Naive thymus-derived CD8-positive, alpha-beta T cell (primary cell): ENCODE measurements around the gene PRKCH. TPM values are rescaled to one million over a fixed set of nuclear protein-coding genes. Genes with fewer than 3 reads are reported as not detected.

Experiments used
- ATAC-seq, 2 donors: fragments of 150-1000 bp; cut with Tn5 transposase in 1 of 2; sonication (Bioruptor Pico), chemical (Tn5 transposase) in 1 of 2; 1 replicate in 1 of 2; 2 replicates in 1 of 2; pipeline ENCODE4 v1.10.0; 2021; ENCODE audit warnings: mild to moderate bottlenecking in 2 of 2, moderate library complexity in 2 of 2
- POLR2A ChIA-PET: fragments of 350-600 bp; sonication (Branson Sonifier 250); formaldehyde crosslinking; loops from one replicate; lab custom pipeline; 2021; ENCODE audit warnings: antibody characterized with exemption; lab: Charles Lee
- DNase-seq, 10 donors: peaks; one replicate each; pipeline versions ENCODE4 v3.0.0 to v3.0.0-alpha.2; 2020 to 2022
- H3K27ac Mint-ChIP-seq, 10 donors: one replicate each; pipeline ENCODE4 v1.8.0; 2020 to 2022; ENCODE audit warnings: mild to moderate bottlenecking in 10 of 10, mixed read lengths in 10 of 10, moderate library complexity in 4 of 10, inconsistent platforms in 1 of 10
- H3K27me3 Mint-ChIP-seq, 5 donors: one replicate each; pipeline ENCODE4 v1.8.0; 2021 to 2022; ENCODE audit warnings: mixed read lengths in 5 of 5
- H3K36me3 Mint-ChIP-seq, 3 donors: one replicate each; pipeline ENCODE4 v1.8.0; 2020 to 2022; ENCODE audit warnings: mixed read lengths in 3 of 3, mild to moderate bottlenecking in 2 of 3, inconsistent platforms in 1 of 3
- H3K4me1 Mint-ChIP-seq, 4 donors: one replicate each; pipeline ENCODE4 v1.8.0; 2021 to 2022; ENCODE audit warnings: mixed read lengths in 4 of 4
- H3K4me3 Mint-ChIP-seq, 10 donors: one replicate each; pipeline ENCODE4 v1.8.0; 2020 to 2022; ENCODE audit warnings: mild to moderate bottlenecking in 10 of 10, mixed read lengths in 10 of 10, moderate library complexity in 6 of 10, inconsistent platforms in 1 of 10
- H3K9me3 Mint-ChIP-seq, 9 donors: one replicate each; pipeline ENCODE4 v1.8.0; 2020 to 2022; ENCODE audit warnings: mixed read lengths in 9 of 9, mild to moderate bottlenecking in 3 of 9, inconsistent platforms in 1 of 9, moderate library complexity in 1 of 9
- polyA plus RNA-seq, 3 donors: library from polyadenylated mRNA; unstranded; fragments of 300-500 nt; fragmentation: Illumina TruSeq; gene quantifications; one replicate each; pipeline ENCODE4 v1.2.3, GENCODE V29; 2021
- total RNA-seq, 8 experiments: library from RNA in 2 of 8; stranded (reverse) in 2 of 8; gene quantifications; one replicate each; pipeline ENCODE4 v1.2.3 and lab custom pipeline; 2021 to 2026

The PRKCH gene
- total RNA-seq = 100 to 1,000 TPM; 284 to 306 TPM
- 100 to 1,000 TPM; 184 to 264 (median 209) TPM for polyA plus RNA-seq
- 313 to 483 (median 424) reads per million in 6 experiments for total RNA-seq (lab: John Stamatoyannopoulos, UW)

- Mint-ChIP-seq H3K27ac (peak within 1 kb of the TSS in 9 of 10 donors; percentile 95 to 99 (median 97)), H3K36me3 (peaks cover 14 to 23% (median 20%) of the 10 kb centered on the region in 3 donors)
These were observed at the start of gene PRKCH for GRCh38 chr14:61321385-61322010. Gene PRKCH (plus strand): TSS chr14:61321579. CDS start chr14:61322102, 523 bp downstream.

GRCh38 chr14:61277232-61277631 is 44.1 kb upstream of the PRKCH start:
- H3K27ac Mint-ChIP-seq = no peak overlapping the region

More at GRCh38 chr14:61321385-61322010, at the start of gene PRKCH:
- H3K4me3 Mint-ChIP-seq = peak within 1 kb of the TSS in 9 of 10 donors; percentile 96 to 100 (median 98)
- no peaks in the 10 kb centered on the region for H3K9me3 Mint-ChIP-seq
- DNase-seq = peak; percentile 71 to 93 (median 82)
- peaks cover 14 to 33% (median 26%) of the 10 kb centered on the region in 4 donors for H3K4me1 Mint-ChIP-seq
- POLR2A ChIA-PET = interaction anchor here (0.5 to 12.5 kb wide), 18 partner anchors 14 to 441 kb away, joined by 3 to 259 read pairs (median 5); partner anchors contain the start of genes SNAPC1 and TMEM30B
- peak; percentile 65 to 72 for ATAC-seq
- H3K27me3 Mint-ChIP-seq = no peaks in the 10 kb centered on the region

GRCh38 chr14:61277784-61278183 is 43.6 kb upstream of the PRKCH start:
- POLR2A ChIA-PET = no interaction called here
- no peak for ATAC-seq
- H3K27ac Mint-ChIP-seq = no peak overlapping the region

More at GRCh38 chr14:61277232-61277631, 44.1 kb upstream of the PRKCH start:
- Mint-ChIP-seq H3K27me3 (peaks cover 4 to 39% (median 6%) of the 10 kb centered on the region in 5 donors), H3K9me3 (no peaks in the 10 kb centered on the region), H3K4me3 (no peak overlapping the region), H3K4me1 (peaks cover 11 to 22% (median 18%) of the 10 kb centered on the region in 4 donors), H3K36me3 (no peaks in the 10 kb centered on the region)
- ATAC-seq (no peak), DNase-seq (no peak)
- POLR2A ChIA-PET = no interaction called here

GRCh38 chr14:61279082-61279481 is 42.3 kb upstream of the PRKCH start:
- POLR2A ChIA-PET = interaction anchor here (0.5 kb wide), 1 partner anchor 222 kb away, joined by 3 read pairs; no protein-coding TSS in a partner anchor
- DNase-seq = no peak
- H3K36me3 Mint-ChIP-seq = no peaks in the 10 kb centered on the region
- H3K27me3 Mint-ChIP-seq = peaks cover 0 to 26% (median 4%) of the 10 kb centered on the region in 5 donors
- H3K4me1 Mint-ChIP-seq = peaks cover 11 to 34% (median 24%) of the 10 kb centered on the region in 4 donors
- no peaks in the 10 kb centered on the region for H3K9me3 Mint-ChIP-seq
- H3K4me3 Mint-ChIP-seq = peak overlapping the region in 9 of 10 donors; percentile 10 to 97 (median 91)
- H3K27ac Mint-ChIP-seq = peak overlapping the region in 3 of 10 donors; percentile 6 to 89 (median 31)
- ATAC-seq = no peak

More at GRCh38 chr14:61277784-61278183, 43.6 kb upstream of the PRKCH start:
- peaks cover 4 to 38% (median 5%) of the 10 kb centered on the region in 5 donors for H3K27me3 Mint-ChIP-seq
- no peak for DNase-seq
- no peak overlapping the region for H3K4me3 Mint-ChIP-seq
- no peaks in the 10 kb centered on the region for H3K9me3 Mint-ChIP-seq
- H3K4me1 Mint-ChIP-seq = peaks cover 11 to 22% (median 18%) of the 10 kb centered on the region in 4 donors
- no peaks in the 10 kb centered on the region for H3K36me3 Mint-ChIP-seq

GRCh38 chr14:61280092-61280525 is 41.3 kb upstream of the PRKCH start:
- ATAC-seq (peak; percentile 43 to 47), DNase-seq (peak in 8 of 10 donors; percentile 8 to 71 (median 42))
- Mint-ChIP-seq H3K4me1 (peaks cover 11 to 38% (median 28%) of the 10 kb centered on the region in 4 donors), H3K4me3 (peak overlapping the region; percentile 86 to 97 (median 92)), H3K27ac (peak overlapping the region; percentile 89 to 98 (median 94)), H3K27me3 (peaks cover 0 to 21% (median 0%) of the 10 kb centered on the region in 5 donors), H3K36me3 (no peaks in the 10 kb centered on the region), H3K9me3 (no peaks in the 10 kb centered on the region)
- POLR2A ChIA-PET = interaction anchor here (0.6 to 2.6 kb wide), 20 partner anchors 9 to 1031 kb away, joined by 3 to 12 read pairs (median 3); partner anchors contain the start of genes PPM1A, PRKCH, SLC38A6 and TRMT5

- POLR2A ChIA-PET = interaction anchor here (0.5 to 2.6 kb wide), 23 partner anchors 10 to 1032 kb away, joined by 3 to 12 read pairs (median 3); partner anchors contain the start of genes PPM1A, PRKCH, SLC38A6 and TRMT5
- DNase-seq (peak; percentile 64 to 84 (median 76)), ATAC-seq (peak; percentile 84 to 85)
- Mint-ChIP-seq H3K27ac (peak overlapping the region; percentile 89 to 98 (median 94)), H3K9me3 (no peaks in the 10 kb centered on the region), H3K4me1 (peaks cover 11 to 38% (median 30%) of the 10 kb centered on the region in 4 donors), H3K4me3 (peak overlapping the region; percentile 86 to 97 (median 92)), H3K27me3 (peaks cover 0 to 20% (median 0%) of the 10 kb centered on the region in 5 donors), H3K36me3 (no peaks in the 10 kb centered on the region)
These were observed 40.7 kb upstream of the PRKCH start for GRCh38 chr14:61280526-61281185.

GRCh38 chr14:61281186-61281947 is 40.0 kb upstream of the PRKCH start, which contains the start of gene TMEM30B:
Gene TMEM30B (minus strand): TSS chr14:61281338. CDS start chr14:61281147, 191 bp downstream.
- POLR2A ChIA-PET = interaction anchor here (0.5 to 2.6 kb wide), 18 partner anchors 9 to 1033 kb away, joined by 3 to 12 read pairs (median 4); partner anchors contain the start of genes PPM1A and PRKCH
- ATAC-seq (peak in 1 of 2 donors; percentile 54), DNase-seq (peak in 8 of 10 donors; percentile 31 to 78 (median 56))
- H3K9me3 Mint-ChIP-seq = no peaks in the 10 kb centered on the region
- no peaks in the 10 kb centered on the region for H3K36me3 Mint-ChIP-seq
- peak within 1 kb of the TSS; percentile 86 to 97 (median 92) for H3K4me3 Mint-ChIP-seq
- peak within 1 kb of the TSS; percentile 89 to 98 (median 94) for H3K27ac Mint-ChIP-seq
- H3K4me1 Mint-ChIP-seq = peaks cover 11 to 43% (median 35%) of the 10 kb centered on the region in 4 donors
- H3K27me3 Mint-ChIP-seq = peaks cover 0 to 16% (median 0%) of the 10 kb centered on the region in 5 donors

GRCh38 chr14:61281948-61282275 is 39.5 kb upstream of the PRKCH start:
- Mint-ChIP-seq H3K4me1 (peaks cover 11 to 45% (median 36%) of the 10 kb centered on the region in 4 donors), H3K36me3 (no peaks in the 10 kb centered on the region), H3K27me3 (peaks cover 0 to 16% (median 0%) of the 10 kb centered on the region in 5 donors), H3K9me3 (no peaks in the 10 kb centered on the region), H3K4me3 (peak overlapping the region in 9 of 10 donors; percentile 24 to 96 (median 85)), H3K27ac (peak overlapping the region in 8 of 10 donors; percentile 48 to 98 (median 86))
- ATAC-seq (no peak), DNase-seq (no peak)
- POLR2A ChIA-PET = interaction anchor here (0.6 to 2.6 kb wide), 4 partner anchors 10 to 480 kb away, joined by 3 to 12 read pairs (median 6); partner anchors contain the start of gene PRKCH

- POLR2A ChIA-PET = interaction anchor here (0.7 kb wide), 1 partner anchor 479 kb away, joined by 3 read pairs; no protein-coding TSS in a partner anchor
- Mint-ChIP-seq H3K4me3 (peak overlapping the region in 1 of 10 donors; percentile 32), H3K27ac (peak overlapping the region in 1 of 10 donors; percentile 49), H3K36me3 (no peaks in the 10 kb centered on the region), H3K9me3 (no peaks in the 10 kb centered on the region), H3K4me1 (peaks cover 11 to 46% (median 36%) of the 10 kb centered on the region in 4 donors), H3K27me3 (peaks cover 0 to 12% (median 0%) of the 10 kb centered on the region in 5 donors)
- DNase-seq (no peak), ATAC-seq (no peak)
These were observed 38.6 kb upstream of the PRKCH start for GRCh38 chr14:61282746-61283145.

- peaks cover 9 to 43% (median 33%) of the 10 kb centered on the region in 4 donors for H3K4me1 Mint-ChIP-seq
- no peak overlapping the region for H3K4me3 Mint-ChIP-seq
- ATAC-seq = no peak
- H3K27ac Mint-ChIP-seq = peak overlapping the region in 2 of 10 donors; percentile 18 to 26
- H3K36me3 Mint-ChIP-seq = no peaks in the 10 kb centered on the region
- H3K27me3 Mint-ChIP-seq = peaks cover 0 to 10% (median 0%) of the 10 kb centered on the region in 5 donors
- H3K9me3 Mint-ChIP-seq = no peaks in the 10 kb centered on the region
- DNase-seq = no peak
- POLR2A ChIA-PET = no interaction called here
These were observed 37.4 kb upstream of the PRKCH start for GRCh38 chr14:61284001-61284400.

- DNase-seq (no peak), ATAC-seq (no peak)
- Mint-ChIP-seq H3K9me3 (no peaks in the 10 kb centered on the region), H3K4me1 (peaks cover 2 to 31% (median 22%) of the 10 kb centered on the region in 4 donors), H3K27ac (no peak overlapping the region), H3K36me3 (no peaks in the 10 kb centered on the region), H3K27me3 (peaks cover 0 to 4% (median 0%) of the 10 kb centered on the region in 5 donors), H3K4me3 (no peak overlapping the region)
- POLR2A ChIA-PET = interaction anchor here (1.5 kb wide), 1 partner anchor 97 kb away, joined by 3 read pairs; no protein-coding TSS in a partner anchor
These were observed 36.0 kb upstream of the PRKCH start for GRCh38 chr14:61285364-61285763.
